Lung (tissue), 12 donors: ENCODE data around the gene SNED1. TPM values are rescaled to one million over a fixed set of nuclear protein-coding genes. Genes with fewer than 3 reads are reported as not detected.

ENCODE experiments used
- ATAC-seq: fragments of 200-7000 bp; cut with Tn5 transposase; one replicate; pipeline ENCODE4 v1.9.1; 2020; ENCODE audit warnings: moderate number of reproducible peaks; ENCODE audit not compliant: insufficient read depth, low FRiP score
- DNase-seq, 3 donors: peaks; one replicate each; pipeline ENCODE4 v3.0.0-alpha.2; 2013 to 2017
- H3K27ac ChIP-seq, 2 donors: one replicate each; pipeline ENCODE4 v1.5.1; 2013; ENCODE audit warnings: mild to moderate bottlenecking in 2 of 2, moderate library complexity in 2 of 2, control low read depth in 1 of 2, inconsistent platforms in 1 of 2, low read depth in 1 of 2, low read length in 1 of 2
- H3K27me3 ChIP-seq, 3 donors: one replicate each; pipeline ENCODE4 v1.5.1; 2013; ENCODE audit warnings: low read length in 2 of 3; ENCODE audit not compliant: control insufficient read depth in 3 of 3, insufficient read depth in 3 of 3
- H3K36me3 ChIP-seq, 4 donors: one replicate each; pipeline ENCODE4 v1.5.1; 2013; ENCODE audit warnings: low read length in 4 of 4, mild to moderate bottlenecking in 1 of 4, moderate library complexity in 1 of 4; ENCODE audit not compliant: control insufficient read depth in 4 of 4, insufficient read depth in 4 of 4
- H3K4me1 ChIP-seq, 5 donors: one replicate each; pipeline ENCODE4 v1.5.1; 2013; ENCODE audit warnings: low read length in 5 of 5, mild to moderate bottlenecking in 2 of 5, moderate library complexity in 1 of 5; ENCODE audit not compliant: control insufficient read depth in 5 of 5, insufficient read depth in 5 of 5
- H3K4me3 ChIP-seq: one replicate; pipeline ENCODE4 v1.5.1; 2013; ENCODE audit warnings: mild to moderate bottlenecking, control low read depth, moderate library complexity
- H3K9ac ChIP-seq, 2 donors: one replicate each; pipeline ENCODE4 v1.5.1; 2013; ENCODE audit warnings: low read length in 2 of 2, control low read depth in 1 of 2; ENCODE audit not compliant: insufficient read depth in 1 of 2
- H3K9me3 ChIP-seq, 4 donors: one replicate each; pipeline ENCODE4 v1.5.1; 2013; ENCODE audit warnings: low read length in 3 of 4, mild to moderate bottlenecking in 1 of 4, moderate library complexity in 1 of 4; ENCODE audit not compliant: control insufficient read depth in 4 of 4, insufficient read depth in 3 of 4
- WGBS, 2 donors: extraction: QIAGEN DNeasy Blood & Tissue Kit; methylation state at CpG; one replicate each; pipeline ENCODE4 v1.1.7; 2013; 5-methylcytosine and 5-hydroxymethylcytosine counted together
- polyA plus RNA-seq, 2 donors: library from polyadenylated mRNA; stranded (reverse); fragments of 200-250 nt; gene quantifications; one replicate each; pipeline ENCODE4 v1.2.1, GENCODE V29; 2013
- total RNA-seq, 2 donors: library from RNA; depleted of rRNA in 1 of 2; stranded (reverse); fragments of >200 nt in 1 of 2; gene quantifications; one replicate each; pipeline ENCODE4 v1.2.1, GENCODE V29; 2014 to 2021
- TF ChIP-seq, protein P1 (sequence below): IDR thresholded peaks from 2 replicates; pipeline ENCODE4 v1.5.1; 2012; ENCODE audit warnings: mild to moderate bottlenecking; ENCODE audit errors: control extremely low read depth, extremely low read depth
- donor health status: control.
- donor health status: control.
- donor health status: Bipolar disorder and iron deficiency.
- donor health status: healthy.
- donor health status: DM: yes; HTN: yes; CAD: no.

The SNED1 gene
- total and polyA plus RNA-seq, 4 donors, result 5.9 to 74.6 (median 34.7) TPM

DNA sequence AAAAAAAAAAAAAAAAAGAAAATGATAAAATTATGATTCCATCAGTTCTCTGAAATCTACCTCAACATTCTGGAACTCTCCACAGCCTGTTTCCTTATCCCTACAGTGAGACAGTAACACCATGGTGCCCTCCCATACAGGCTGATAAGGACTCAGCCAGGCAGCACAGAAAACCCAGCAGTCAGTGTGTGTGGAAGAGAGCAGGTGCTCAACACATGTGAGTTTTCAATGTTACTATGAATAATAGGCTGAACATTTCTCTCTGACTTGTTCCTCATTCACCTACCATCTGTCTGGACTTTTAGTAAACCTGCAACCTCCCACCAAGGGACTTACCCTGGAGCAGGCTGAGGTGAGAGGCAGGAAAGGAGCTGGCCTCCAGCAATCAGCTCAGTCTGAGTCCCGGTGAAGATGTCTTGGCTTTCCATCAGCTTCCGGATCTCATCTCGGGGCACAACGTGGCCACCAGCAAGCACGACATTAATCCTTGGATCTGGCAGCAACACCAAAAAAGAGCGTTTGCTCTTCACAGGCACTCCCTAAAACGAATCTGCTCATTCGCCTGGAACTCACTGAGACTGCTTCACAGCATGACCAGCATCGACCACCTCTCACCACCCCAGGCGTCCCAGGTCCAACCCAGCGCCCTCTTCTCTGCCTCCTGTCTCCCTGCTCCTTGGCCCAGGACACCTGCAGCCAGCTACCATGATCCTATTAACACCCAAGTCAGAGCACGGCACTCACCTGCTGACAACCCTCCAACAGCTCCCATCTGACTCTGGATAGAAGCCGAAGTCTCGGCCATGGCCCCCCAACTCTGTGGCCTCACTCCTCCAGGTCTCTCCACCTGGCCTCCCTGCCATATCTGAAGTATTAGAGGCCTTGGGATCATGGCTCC, 134.4 kb downstream of the SNED1 start:
- Histone ChIP-seq H3K27ac (no peak overlapping the region), H3K27me3 (no peaks in the 10 kb centered on the region), H3K36me3 (peaks cover 0 to 12% (median under 1%) of the 10 kb centered on the region in 4 donors), H3K4me3 (no peak overlapping the region), H3K4me1 (peaks cover 0 to 8% (median 3%) of the 10 kb centered on the region in 5 donors), H3K9me3 (peaks cover 0 to 2% (median 0%) of the 10 kb centered on the region in 4 donors), H3K9ac (no peak overlapping the region)
- no peak for DNase-seq
- WGBS, 2 donors, result 95 to 97% methylated on average over 14 of the region's 14 CpGs
- ATAC-seq, result no peak
- TF ChIP-seq, protein P1, sequence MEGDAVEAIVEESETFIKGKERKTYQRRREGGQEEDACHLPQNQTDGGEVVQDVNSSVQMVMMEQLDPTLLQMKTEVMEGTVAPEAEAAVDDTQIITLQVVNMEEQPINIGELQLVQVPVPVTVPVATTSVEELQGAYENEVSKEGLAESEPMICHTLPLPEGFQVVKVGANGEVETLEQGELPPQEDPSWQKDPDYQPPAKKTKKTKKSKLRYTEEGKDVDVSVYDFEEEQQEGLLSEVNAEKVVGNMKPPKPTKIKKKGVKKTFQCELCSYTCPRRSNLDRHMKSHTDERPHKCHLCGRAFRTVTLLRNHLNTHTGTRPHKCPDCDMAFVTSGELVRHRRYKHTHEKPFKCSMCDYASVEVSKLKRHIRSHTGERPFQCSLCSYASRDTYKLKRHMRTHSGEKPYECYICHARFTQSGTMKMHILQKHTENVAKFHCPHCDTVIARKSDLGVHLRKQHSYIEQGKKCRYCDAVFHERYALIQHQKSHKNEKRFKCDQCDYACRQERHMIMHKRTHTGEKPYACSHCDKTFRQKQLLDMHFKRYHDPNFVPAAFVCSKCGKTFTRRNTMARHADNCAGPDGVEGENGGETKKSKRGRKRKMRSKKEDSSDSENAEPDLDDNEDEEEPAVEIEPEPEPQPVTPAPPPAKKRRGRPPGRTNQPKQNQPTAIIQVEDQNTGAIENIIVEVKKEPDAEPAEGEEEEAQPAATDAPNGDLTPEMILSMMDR, result no peak

DNA sequence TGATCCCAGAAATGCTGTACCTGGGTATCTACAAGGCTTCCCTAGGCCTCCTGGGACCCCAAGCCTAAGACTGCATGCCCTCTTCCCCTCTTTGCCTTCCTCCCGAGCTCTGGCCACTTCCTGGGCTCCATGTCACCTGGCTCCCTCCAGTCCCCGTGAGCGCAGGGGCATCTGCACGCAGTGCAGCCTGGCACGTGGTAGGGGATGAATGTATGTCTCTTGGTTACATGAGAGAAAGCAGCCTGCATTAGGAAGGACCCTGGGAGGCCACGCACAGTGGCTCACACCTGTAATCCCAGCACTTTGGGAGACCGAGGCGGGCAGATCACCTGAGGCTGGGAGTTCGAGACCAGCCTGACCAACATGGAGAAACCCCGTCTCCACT, 135.0 kb downstream of the SNED1 start:
- no peak overlapping the region for H3K27ac ChIP-seq
- 96% methylated on average over 10 of the region's 10 CpGs for WGBS, 2 donors
- peaks cover 0 to 8% (median 3%) of the 10 kb centered on the region in 5 donors for H3K4me1 ChIP-seq
- H3K9ac ChIP-seq, result no peak overlapping the region
- ATAC-seq, result no peak
- peaks cover 0 to 2% (median 0%) of the 10 kb centered on the region in 4 donors for H3K9me3 ChIP-seq
- H3K4me3 ChIP-seq, result no peak overlapping the region
- DNase-seq, result no peak
- H3K36me3 ChIP-seq, result peaks cover 0 to 14% (median 6%) of the 10 kb centered on the region in 4 donors
- H3K27me3 ChIP-seq, result no peaks in the 10 kb centered on the region
- TF ChIP-seq, protein P1, result no peak

DNA sequence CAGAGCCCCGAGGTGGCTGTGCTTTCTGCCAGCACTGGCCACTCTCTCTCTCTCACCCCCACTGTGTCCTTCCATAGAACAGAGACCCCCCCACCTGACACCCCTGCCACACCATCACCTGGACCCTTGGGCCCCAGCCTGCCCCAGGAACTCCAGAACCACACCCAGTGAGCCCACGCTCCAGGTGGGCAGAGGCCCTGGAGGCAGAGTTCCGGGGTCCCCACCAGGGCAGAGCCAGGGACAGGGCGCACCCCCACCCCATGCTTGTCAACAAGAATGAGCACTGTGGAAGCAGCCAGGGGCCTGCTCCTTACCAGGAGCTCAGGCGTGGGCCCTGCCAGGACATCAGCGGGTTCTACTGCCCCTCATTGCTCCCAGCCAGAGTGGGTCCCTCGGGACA, 136.3 kb downstream of the SNED1 start:
- no peak for ATAC-seq
- no peaks in the 10 kb centered on the region for H3K27me3 ChIP-seq
- peaks cover 0 to 8% (median 3%) of the 10 kb centered on the region in 5 donors for H3K4me1 ChIP-seq
- DNase-seq, result no peak
- H3K9me3 ChIP-seq, result peaks cover 0 to 2% (median 0%) of the 10 kb centered on the region in 4 donors
- H3K4me3 ChIP-seq, result no peak overlapping the region
- WGBS, 2 donors, result 93 to 95% methylated on average over 7 of the region's 7 CpGs
- no peak overlapping the region for H3K27ac ChIP-seq
- TF ChIP-seq, protein P1, result no peak
- no peak overlapping the region for H3K9ac ChIP-seq
- H3K36me3 ChIP-seq, result peaks cover 0 to 16% (median 7%) of the 10 kb centered on the region in 4 donors
